GM23248 (cell line): ENCODE results near the gene MAP3K20.

Experiments
- EZH2 ChIP-seq: fragments of 200-600 bp; sonication (generic); IDR thresholded peaks from 2 replicates; pipeline ENCODE4 v1.6.1; 2018; ENCODE audit warnings: antibody characterized with exemption, mild to moderate bottlenecking; ENCODE audit not compliant: insufficient read depth, poor library complexity, severe bottlenecking
- EZH2phosphoT487 ChIP-seq: fragments of 200-600 bp; sonication (generic); IDR thresholded peaks from 2 replicates; pipeline ENCODE4 v1.6.1; 2018; ENCODE audit warnings: antibody characterized with exemption, moderate library complexity, mild to moderate bottlenecking, low read depth; ENCODE audit not compliant: insufficient read depth

GRCh38 chr2:173048522-173048896 lies 27.1 kb upstream of the MAP3K20 start:
- no peak for TF ChIP-seq EZH2
- no peak for TF ChIP-seq EZH2phosphoT487
